Measurements from ENCODE around the gene SETD3. TPM values are rescaled to one million over a fixed set of nuclear protein-coding genes. Genes with fewer than 3 reads are reported as not detected.
"Not testable (repeated sequence)": the region's sequence is repeated elsewhere in the genome, so short reads cannot be mapped to it uniquely, and the experiment has no call there.

Gene SETD3
- total RNA-seq, 2 experiments from 2014 or later = 43.3 to 48.1 TPM

- Mint-ChIP-seq H3K9me3 (no peaks in the 10 kb centered on the region), H3K4me1 (ENCODE audit: low read depth) (no peaks in the 10 kb centered on the region), H3K27ac (no peak overlapping the region), H3K27me3 (ENCODE audit: low read depth) (no peaks in the 10 kb centered on the region), H3K4me3 (no peak overlapping the region), H3K36me3 (ENCODE audit: low read depth) (no peaks in the 10 kb centered on the region)
- CTCF ChIA-PET = interaction anchor here (0.6 to 1.7 kb wide), 2 partner anchors 35 to 39 kb away, joined by 3 read pairs; no protein-coding TSS in a partner anchor
- intact Hi-C loops (cut with micrococcal nuclease) = no loop called here
- no peak for DNase-seq
Observed at GRCh38 chr14:99354166-99354875, 126.3 kb downstream of the SETD3 start.

GRCh38 chr14:99352688-99353280 is 127.9 kb downstream of the SETD3 start:
- H3K4me1 Mint-ChIP-seq (ENCODE audit: low read depth) = no peaks in the 10 kb centered on the region
- no peak overlapping the region for H3K4me3 Mint-ChIP-seq
- no peaks in the 10 kb centered on the region for H3K9me3 Mint-ChIP-seq
- DNase-seq = no peak
- CTCF ChIA-PET = interaction anchor here (0.6 to 1.4 kb wide), 2 partner anchors 40 to 394 kb away, joined by 3 read pairs; no protein-coding TSS in a partner anchor
- intact Hi-C loops (cut with micrococcal nuclease) = no loop called here
- no peaks in the 10 kb centered on the region for H3K27me3 Mint-ChIP-seq (ENCODE audit: low read depth)
- H3K27ac Mint-ChIP-seq = no peak overlapping the region
- H3K36me3 Mint-ChIP-seq (ENCODE audit: low read depth) = no peaks in the 10 kb centered on the region

GRCh38 chr14:99351166-99352007 is 129.3 kb downstream of the SETD3 start:
- no peaks in the 10 kb centered on the region for H3K9me3 Mint-ChIP-seq
- no peaks in the 10 kb centered on the region for H3K36me3 Mint-ChIP-seq (ENCODE audit: low read depth)
- no peak overlapping the region for H3K4me3 Mint-ChIP-seq
- H3K27ac Mint-ChIP-seq = no peak overlapping the region
- CTCF ChIA-PET = interaction anchor here (0.6 to 1.2 kb wide), 2 partner anchors 32 to 338 kb away, joined by 3 read pairs; no protein-coding TSS in a partner anchor
- H3K27me3 Mint-ChIP-seq (ENCODE audit: low read depth) = no peaks in the 10 kb centered on the region
- DNase-seq = no peak
- H3K4me1 Mint-ChIP-seq (ENCODE audit: low read depth) = no peaks in the 10 kb centered on the region
- intact Hi-C loops (cut with micrococcal nuclease) = no loop called here

- no peaks in the 10 kb centered on the region for H3K4me1 Mint-ChIP-seq (ENCODE audit: low read depth)
- intact Hi-C loops (cut with micrococcal nuclease) = no loop called here
- H3K36me3 Mint-ChIP-seq (ENCODE audit: low read depth) = no peaks in the 10 kb centered on the region
- CTCF ChIA-PET = interaction anchor here (0.6 to 1.2 kb wide), 2 partner anchors 31 to 339 kb away, joined by 3 read pairs; no protein-coding TSS in a partner anchor
- DNase-seq = no peak
- no peaks in the 10 kb centered on the region for H3K27me3 Mint-ChIP-seq (ENCODE audit: low read depth)
- no peak overlapping the region for H3K4me3 Mint-ChIP-seq
- H3K9me3 Mint-ChIP-seq = no peaks in the 10 kb centered on the region
- H3K27ac Mint-ChIP-seq = no peak overlapping the region
Observed at GRCh38 chr14:99350751-99351150, 129.9 kb downstream of the SETD3 start.

- H3K4me1 Mint-ChIP-seq (ENCODE audit: low read depth) = no peaks in the 10 kb centered on the region
- H3K4me3 Mint-ChIP-seq = no peak overlapping the region
- CTCF ChIA-PET = no interaction called here
- no peaks in the 10 kb centered on the region for H3K9me3 Mint-ChIP-seq
- no peaks in the 10 kb centered on the region for H3K36me3 Mint-ChIP-seq (ENCODE audit: low read depth)
- intact Hi-C loops (cut with micrococcal nuclease) = no loop called here
- H3K27ac Mint-ChIP-seq = no peak overlapping the region
- no peak for DNase-seq
- H3K27me3 Mint-ChIP-seq (ENCODE audit: low read depth) = no peaks in the 10 kb centered on the region
Observed at GRCh38 chr14:99349721-99350495, 130.8 kb downstream of the SETD3 start.

GRCh38 chr14:99348816-99349614 is 131.6 kb downstream of the SETD3 start:
- intact Hi-C loops (cut with micrococcal nuclease) = no loop called here
- DNase-seq = no peak
- H3K27me3 Mint-ChIP-seq (ENCODE audit: low read depth) = no peaks in the 10 kb centered on the region
- no peaks in the 10 kb centered on the region for H3K4me1 Mint-ChIP-seq (ENCODE audit: low read depth)
- no peaks in the 10 kb centered on the region for H3K36me3 Mint-ChIP-seq (ENCODE audit: low read depth)
- H3K27ac Mint-ChIP-seq = no peak overlapping the region
- no peak overlapping the region for H3K4me3 Mint-ChIP-seq
- H3K9me3 Mint-ChIP-seq = no peaks in the 10 kb centered on the region
- CTCF ChIA-PET = no interaction called here

GRCh38 chr14:99348231-99348630 is 132.4 kb downstream of the SETD3 start:
- H3K4me1 Mint-ChIP-seq (ENCODE audit: low read depth); DNase-seq; H3K4me3 Mint-ChIP-seq; intact Hi-C loops (cut with micrococcal nuclease); H3K27ac Mint-ChIP-seq; H3K9me3 Mint-ChIP-seq; H3K36me3 Mint-ChIP-seq (ENCODE audit: low read depth); H3K27me3 Mint-ChIP-seq (ENCODE audit: low read depth); CTCF ChIA-PET: not testable (repeated sequence)

Other genes with a start within 250 kb of the SETD3 start
- gene BCL11B, start 208.7 kb downstream of the SETD3 start, total RNA-seq = 10 to 100 TPM; 71.7 to 71.9 TPM
- 10 to 100 TPM; 90.7 to 99.0 TPM for gene CCNK, start 550 bp upstream of the SETD3 start, total RNA-seq
- gene CCDC85C, start 123.3 kb upstream of the SETD3 start, total RNA-seq = 10 to 100 TPM; 11.3 to 12.7 TPM
- gene HHIPL1, start 164.3 kb upstream of the SETD3 start, total RNA-seq = under 1 TPM; 0.15 to 0.31 TPM
- gene CYP46A1, start 203.4 kb upstream of the SETD3 start, total RNA-seq = under 1 TPM; 0.10 to 0.12 TPM